CD4-positive, alpha-beta T cell treated with Interleukin-2 at 100 ng/mL for 4 hours (primary cell): ENCODE data around the gene NLGN2.
A peak's percentile ranks its signal among the peaks of the same experiment; 100 is the strongest.

Experiments
- DNase-seq: peaks from one replicate; pipeline ENCODE4 v3.0.0-alpha.2; 2020; ENCODE audit warnings: low spot score

The NLGN2 gene

DNA sequence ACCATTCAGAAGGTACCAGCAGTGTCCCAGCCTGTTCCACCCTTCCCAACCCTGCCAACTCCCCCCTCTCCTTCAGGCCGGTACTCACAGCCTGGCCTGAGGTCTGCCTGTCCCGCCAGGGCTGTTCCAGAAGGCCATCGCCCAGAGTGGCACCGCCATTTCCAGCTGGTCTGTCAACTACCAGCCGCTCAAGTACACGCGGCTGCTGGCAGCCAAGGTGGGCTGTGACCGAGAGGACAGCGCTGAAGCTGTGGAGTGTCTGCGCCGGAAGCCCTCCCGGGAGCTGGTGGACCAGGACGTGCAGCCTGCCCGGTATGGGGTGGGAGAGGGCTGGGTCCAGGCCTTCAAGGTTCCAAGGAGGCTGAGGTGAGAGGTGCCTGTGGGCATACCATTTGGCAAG lies 7.2 kb downstream of the NLGN2 start:
- no peak for DNase-seq

GRCh38 chr17:7415784-7416183 lies 8.1 kb downstream of the NLGN2 start:
- DNase-seq: no peak

- no peak for DNase-seq
These were observed 8.7 kb downstream of the NLGN2 start for GRCh38 chr17:7416323-7416722.

GRCh38 chr17:7417056-7417655 lies 9.5 kb downstream of the NLGN2 start:
- no peak for DNase-seq

- DNase-seq: no peak
These were observed 11.0 kb downstream of the NLGN2 start for GRCh38 chr17:7418472-7419152.

DNA sequence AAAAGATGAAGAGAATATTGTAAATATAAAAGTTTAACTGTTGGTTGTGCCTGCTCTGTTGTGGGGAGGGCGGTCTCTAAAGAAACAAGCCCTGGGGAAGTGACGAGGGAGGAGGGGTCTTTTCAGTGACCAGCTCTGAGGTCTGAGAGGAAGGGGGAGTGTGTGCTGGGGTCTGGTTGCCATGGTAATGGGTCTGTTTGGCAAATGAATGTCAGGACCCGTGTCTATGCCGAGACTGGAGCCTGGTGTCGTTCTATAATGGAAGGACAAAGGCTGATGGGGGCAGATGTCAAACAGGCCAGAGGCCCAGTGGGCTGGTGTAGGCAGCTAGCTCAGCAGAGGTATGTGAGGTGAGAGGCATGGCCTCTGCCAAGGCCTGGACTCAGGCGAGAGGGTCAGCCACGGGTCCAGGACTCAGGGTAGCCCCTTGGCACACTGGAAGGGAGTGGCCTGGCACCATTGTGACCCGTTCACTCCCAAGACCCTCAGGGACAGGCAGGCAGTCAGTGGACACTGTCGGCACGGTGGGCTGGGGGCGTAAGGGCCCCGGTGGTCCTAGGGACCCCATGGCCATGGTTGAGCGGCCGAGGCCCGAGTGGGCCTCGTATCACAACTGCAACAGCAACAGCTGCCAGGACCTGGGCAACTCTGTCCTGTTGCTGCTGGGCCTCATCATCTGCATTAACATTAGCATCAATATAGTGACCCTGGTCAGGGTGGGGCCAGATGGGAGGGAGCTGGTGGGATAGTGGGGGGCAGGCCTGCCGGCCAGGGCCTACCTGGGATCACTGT lies 12.4 kb downstream of the NLGN2 start, which contains the start of gene SPEM1:
TSS of gene SPEM1 (plus strand) at position 506 of the 792 bp plus-strand sequence. CDS start at position 567, 61 bp downstream.
- DNase-seq: no peak

GRCh38 chr17:7421186-7421585 lies 13.5 kb downstream of the NLGN2 start:
- no peak for DNase-seq

- DNase-seq: no peak
These were observed 16.0 kb downstream of the NLGN2 start for GRCh38 chr17:7423679-7424078.

DNA sequence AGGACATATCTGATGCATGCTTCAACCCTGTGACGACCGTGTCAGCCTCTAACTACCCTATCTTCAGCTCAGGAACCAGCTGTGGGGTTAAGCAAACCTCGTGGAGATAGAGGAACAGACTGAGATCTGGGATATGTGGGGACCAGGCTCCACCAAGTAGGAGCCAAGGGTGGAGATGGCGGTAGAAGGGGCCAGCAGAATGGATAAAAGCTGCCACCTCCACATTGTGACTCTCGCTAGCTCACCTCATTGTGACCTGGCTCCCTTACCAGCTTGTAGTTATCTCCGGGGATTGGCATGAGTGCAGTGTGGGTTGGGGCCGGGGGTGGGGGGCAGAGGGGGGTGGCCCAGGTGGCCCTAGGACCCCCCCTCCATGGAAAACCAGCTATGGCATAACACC lies 17.7 kb downstream of the NLGN2 start, which contains the start of gene SPEM2:
TSS of gene SPEM2 (plus strand) at position 301 of the 400 bp plus-strand sequence. CDS start at position 374, 73 bp downstream.
- no peak for DNase-seq

DNA sequence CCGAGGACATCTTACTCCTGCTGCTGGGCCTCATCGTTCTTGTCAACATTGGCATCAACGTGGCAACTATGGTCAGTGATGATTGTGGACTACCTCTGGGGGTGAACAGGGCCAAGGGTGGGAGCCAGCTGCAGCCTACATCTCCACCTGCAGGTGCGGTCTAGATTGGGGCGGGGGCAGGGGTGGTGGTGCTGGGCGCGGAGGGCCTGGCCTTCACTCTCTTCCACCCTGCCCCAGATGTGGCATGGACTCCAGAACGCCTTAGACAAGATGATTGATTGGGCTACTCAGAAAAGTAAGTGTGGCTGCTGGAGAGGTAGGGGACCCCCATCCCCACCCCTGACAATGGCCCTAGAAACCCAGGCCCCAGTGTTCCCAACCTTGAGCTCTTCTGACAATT lies 18.1 kb downstream of the NLGN2 start:
- DNase-seq: no peak

DNA sequence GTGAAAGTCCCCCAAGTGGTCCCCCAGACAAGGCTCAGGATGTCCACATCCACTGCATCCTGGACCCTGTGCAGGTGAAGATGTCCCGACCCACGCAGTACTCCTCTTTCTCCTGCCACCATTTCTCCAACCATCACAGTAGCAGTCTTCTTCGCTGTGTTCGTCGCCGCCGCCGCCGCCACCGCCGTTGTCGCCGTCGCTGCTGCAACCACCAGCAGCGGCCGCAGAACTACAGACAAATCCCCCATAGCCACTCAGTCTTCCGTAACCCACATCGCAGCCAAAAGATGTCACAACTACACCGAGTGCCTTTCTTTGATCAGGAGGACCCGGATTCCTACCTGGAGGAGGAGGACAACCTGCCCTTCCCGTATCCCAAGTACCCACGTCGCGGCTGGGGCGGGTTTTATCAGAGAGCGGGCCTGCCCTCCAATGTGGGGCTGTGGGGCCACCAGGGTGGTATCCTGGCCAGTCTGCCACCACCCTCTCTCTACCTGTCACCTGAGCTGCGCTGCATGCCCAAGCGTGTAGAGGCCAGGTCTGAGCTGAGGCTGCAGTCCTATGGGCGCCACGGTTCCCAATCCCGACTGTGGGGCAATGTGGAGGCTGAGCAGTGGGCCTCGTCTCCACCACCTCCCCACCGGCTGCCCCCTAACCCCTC lies 18.7 kb downstream of the NLGN2 start:
- DNase-seq: no peak

DNA sequence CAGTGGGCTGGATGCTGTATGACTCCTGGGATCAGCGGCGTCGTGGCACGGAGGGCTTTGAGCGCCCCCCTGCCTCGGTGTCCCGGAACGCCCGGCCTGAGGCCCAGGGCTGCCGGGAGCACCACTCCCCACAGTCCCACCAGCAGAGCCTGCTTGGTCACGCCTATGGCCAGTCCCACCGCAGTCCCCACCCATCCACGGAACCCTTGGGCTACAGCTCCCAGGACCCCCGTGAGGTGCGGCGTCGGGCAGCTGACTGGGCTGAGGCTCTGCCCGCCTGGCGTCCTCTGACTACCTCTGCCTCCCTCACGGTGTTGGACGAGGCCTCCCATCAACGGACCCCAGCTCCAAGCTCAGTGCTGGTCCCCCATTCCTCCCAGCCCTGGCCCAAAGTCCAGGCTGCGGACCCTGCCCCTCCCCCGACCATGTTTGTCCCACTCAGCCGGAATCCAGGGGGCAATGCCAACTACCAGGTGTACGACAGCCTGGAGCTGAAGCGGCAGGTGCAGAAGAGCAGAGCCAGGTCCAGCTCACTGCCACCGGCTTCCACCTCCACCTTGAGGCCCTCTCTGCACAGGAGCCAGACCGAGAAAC lies 19.3 kb downstream of the NLGN2 start:
- DNase-seq: no peak

- no peak for DNase-seq
These were observed 19.9 kb downstream of the NLGN2 start for GRCh38 chr17:7427549-7427948.

GRCh38 chr17:7428557-7428956 lies 20.9 kb downstream of the NLGN2 start, which contains the start of gene SPEM3:
SPEM3 (plus strand) TSS chr17:7428857; CDS start chr17:7428903, 46 bp downstream.
- DNase-seq: no peak

GRCh38 chr17:7429722-7430121 lies 22.1 kb downstream of the NLGN2 start:
- no peak for DNase-seq

- no peak for DNase-seq
These were observed 23.6 kb downstream of the NLGN2 start for GRCh38 chr17:7431231-7431630.

GRCh38 chr17:7432296-7432695 lies 24.7 kb downstream of the NLGN2 start:
- no peak for DNase-seq

GRCh38 chr17:7435676-7436555 lies 28.3 kb downstream of the NLGN2 start:
- DNase-seq: peak; percentile 59

DNA sequence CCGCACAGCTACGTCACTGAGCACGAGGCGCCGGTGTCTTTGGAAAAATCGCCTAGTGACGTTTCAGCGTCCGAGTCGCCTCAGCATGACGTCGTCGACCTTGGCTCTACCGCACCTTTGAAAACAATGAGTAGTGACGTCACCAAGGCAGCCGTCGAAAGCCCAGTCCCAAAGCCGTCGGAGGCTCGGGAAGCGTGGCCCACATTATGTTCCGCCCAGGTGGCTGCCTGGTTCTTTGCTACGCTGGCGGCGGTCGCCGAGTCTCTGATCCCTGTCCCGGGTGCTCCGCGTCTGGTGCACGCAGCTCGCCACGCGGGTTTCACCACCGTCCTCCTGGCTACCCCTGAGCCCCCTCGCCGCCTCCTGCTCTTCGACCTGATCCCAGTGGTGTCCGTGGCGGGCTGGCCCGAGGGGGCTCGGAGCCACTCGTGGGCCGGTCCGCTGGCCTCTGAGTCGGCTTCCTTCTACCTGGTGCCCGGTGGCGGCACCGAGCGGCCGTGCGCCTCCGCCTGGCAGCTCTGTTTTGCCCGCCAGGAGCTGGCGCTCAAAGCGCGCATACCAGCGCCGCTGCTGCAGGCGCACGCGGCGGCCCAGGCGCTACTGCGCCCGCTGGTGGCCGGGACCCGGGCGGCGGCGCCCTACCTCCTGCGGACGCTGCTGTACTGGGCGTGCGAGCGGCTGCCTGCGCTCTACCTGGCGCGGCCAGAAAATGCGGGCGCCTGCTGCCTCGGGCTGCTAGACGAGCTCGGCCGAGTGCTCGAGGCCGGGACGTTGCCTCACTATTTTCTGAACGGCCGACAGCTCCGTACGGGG lies 29.1 kb downstream of the NLGN2 start:
- DNase-seq: peak; percentile 80

DNA sequence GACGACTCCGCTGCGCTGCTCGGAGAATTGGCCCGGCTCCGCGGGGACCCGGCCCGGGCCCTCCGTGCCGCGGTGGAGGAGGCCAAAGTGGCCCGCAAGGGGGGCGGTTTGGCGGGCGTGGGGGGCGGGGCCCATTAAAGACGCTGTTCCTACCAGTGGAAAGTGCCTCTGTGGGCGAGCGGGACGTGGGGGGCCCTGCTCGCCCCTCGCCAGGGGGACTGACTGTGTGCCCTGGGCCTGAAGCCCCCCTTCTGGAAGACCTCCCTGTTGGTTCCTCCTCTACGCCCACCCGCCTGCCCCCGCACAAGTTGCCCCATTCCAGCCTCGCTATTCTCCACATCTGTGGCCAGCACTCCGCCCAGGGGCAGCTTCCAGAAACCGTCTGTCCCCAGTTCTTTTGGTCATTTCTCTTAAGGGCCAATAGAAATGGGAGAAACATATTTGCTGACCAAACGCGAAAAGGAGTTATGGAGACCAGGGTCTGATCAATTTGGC lies 29.8 kb downstream of the NLGN2 start:
- DNase-seq: no peak
